Measurements from ENCODE around the gene OPRM1. TPM values are rescaled to one million over a fixed set of nuclear protein-coding genes. Genes with fewer than 3 reads are reported as not detected.

The OPRM1 gene
- total RNA-seq, 2 donors from 2014 or later = not detected

DNA sequence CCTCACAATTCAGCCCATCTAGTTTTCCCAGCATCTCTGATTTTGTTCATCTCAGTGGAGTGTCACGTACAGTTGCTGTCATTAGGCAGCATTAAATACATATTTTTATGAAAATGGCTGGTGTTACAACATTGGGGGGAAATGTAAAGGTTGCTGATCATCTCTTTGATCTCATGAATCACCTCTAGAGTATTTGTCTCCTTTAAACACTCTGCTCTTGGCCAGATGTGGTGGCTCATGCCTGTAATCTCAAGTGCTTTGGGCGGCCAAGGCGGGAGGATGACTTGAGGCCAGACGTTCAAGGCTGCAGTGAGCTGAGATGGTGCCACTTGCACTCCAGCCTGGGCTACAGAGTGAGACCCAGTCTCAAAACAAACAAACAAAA, 189.5 kb downstream of the OPRM1 start:
- DNase-seq (ENCODE audit: low spot score) (no peak), ATAC-seq (ENCODE audit: insufficient number of reproducible peaks, low FRiP score, low read depth) (no peak)
- Histone ChIP-seq H3K4me1 (ENCODE audit: control insufficient read depth in 1 of 2, low read depth in 2 of 2) (peaks cover 0 to 5% of the 10 kb centered on the region in 2 donors), H3K27me3 (replicated peaks; ENCODE audit: insufficient read depth) (no peaks in the 10 kb centered on the region), H3K9me3 (no peaks in the 10 kb centered on the region), H3K36me3 (no peaks in the 10 kb centered on the region), H3K4me3 (no peak overlapping the region), H3K27ac (no peak overlapping the region)
- TF ChIP-seq, protein P1, sequence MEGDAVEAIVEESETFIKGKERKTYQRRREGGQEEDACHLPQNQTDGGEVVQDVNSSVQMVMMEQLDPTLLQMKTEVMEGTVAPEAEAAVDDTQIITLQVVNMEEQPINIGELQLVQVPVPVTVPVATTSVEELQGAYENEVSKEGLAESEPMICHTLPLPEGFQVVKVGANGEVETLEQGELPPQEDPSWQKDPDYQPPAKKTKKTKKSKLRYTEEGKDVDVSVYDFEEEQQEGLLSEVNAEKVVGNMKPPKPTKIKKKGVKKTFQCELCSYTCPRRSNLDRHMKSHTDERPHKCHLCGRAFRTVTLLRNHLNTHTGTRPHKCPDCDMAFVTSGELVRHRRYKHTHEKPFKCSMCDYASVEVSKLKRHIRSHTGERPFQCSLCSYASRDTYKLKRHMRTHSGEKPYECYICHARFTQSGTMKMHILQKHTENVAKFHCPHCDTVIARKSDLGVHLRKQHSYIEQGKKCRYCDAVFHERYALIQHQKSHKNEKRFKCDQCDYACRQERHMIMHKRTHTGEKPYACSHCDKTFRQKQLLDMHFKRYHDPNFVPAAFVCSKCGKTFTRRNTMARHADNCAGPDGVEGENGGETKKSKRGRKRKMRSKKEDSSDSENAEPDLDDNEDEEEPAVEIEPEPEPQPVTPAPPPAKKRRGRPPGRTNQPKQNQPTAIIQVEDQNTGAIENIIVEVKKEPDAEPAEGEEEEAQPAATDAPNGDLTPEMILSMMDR (IDR thresholded peaks at IDR 0.05) = no peak

DNA sequence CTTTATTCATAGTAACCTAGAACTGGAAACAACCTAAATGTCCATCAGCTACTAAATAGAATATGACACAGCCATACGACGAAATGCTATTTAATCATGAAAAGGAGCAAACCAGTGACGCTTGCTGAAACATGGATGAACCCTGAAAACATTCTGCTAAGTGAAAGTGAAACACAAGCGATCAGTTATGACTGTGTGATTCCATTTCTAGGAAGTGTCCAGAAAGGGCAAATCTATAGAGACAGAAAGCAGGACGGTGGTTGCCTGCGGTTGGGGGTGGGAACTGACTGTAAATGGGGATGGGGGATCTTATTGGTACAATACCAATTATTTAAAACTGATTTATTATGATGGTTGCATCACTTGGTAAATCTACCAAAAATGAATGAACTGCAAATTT, 190.7 kb downstream of the OPRM1 start:
- no peak overlapping the region for H3K27ac ChIP-seq
- H3K4me1 ChIP-seq (ENCODE audit: control insufficient read depth in 1 of 2, low read depth in 2 of 2) = peaks cover 0 to 5% of the 10 kb centered on the region in 2 donors
- TF ChIP-seq, protein P1 (IDR thresholded peaks at IDR 0.05) = no peak
- DNase-seq (ENCODE audit: low spot score) = no peak
- H3K36me3 ChIP-seq = no peaks in the 10 kb centered on the region
- H3K27me3 ChIP-seq (replicated peaks; ENCODE audit: insufficient read depth) = no peaks in the 10 kb centered on the region
- ATAC-seq (ENCODE audit: insufficient number of reproducible peaks, low FRiP score, low read depth) = no peak
- no peak overlapping the region for H3K4me3 ChIP-seq
- H3K9me3 ChIP-seq = no peaks in the 10 kb centered on the region

DNA sequence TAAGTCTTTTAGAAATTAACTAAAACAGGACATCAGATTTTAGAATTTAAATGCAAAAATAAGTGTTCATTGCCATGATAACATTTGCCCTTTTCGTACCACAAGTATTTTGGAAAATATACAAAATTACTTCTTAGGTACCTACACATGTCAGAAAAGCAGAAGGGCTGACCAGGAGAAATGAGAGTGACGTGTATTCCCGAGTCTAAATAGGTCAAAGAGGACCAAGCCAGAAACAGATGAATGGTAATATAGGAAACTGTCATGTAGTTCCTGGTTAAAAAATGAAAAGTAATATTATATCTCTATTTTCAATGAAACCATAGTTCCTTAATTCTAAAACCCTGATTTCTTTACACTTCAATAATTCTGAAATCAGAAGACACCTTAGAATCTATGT, 191.4 kb downstream of the OPRM1 start:
- H3K27ac ChIP-seq = no peak overlapping the region
- H3K9me3 ChIP-seq = no peaks in the 10 kb centered on the region
- TF ChIP-seq, protein P1 (IDR thresholded peaks at IDR 0.05) = no peak
- DNase-seq (ENCODE audit: low spot score) (no peak), ATAC-seq (ENCODE audit: insufficient number of reproducible peaks, low FRiP score, low read depth) (no peak)
- H3K27me3 ChIP-seq (replicated peaks; ENCODE audit: insufficient read depth) = no peaks in the 10 kb centered on the region
- no peaks in the 10 kb centered on the region for H3K36me3 ChIP-seq
- peaks cover 0 to 5% of the 10 kb centered on the region in 2 donors for H3K4me1 ChIP-seq (ENCODE audit: control insufficient read depth in 1 of 2, low read depth in 2 of 2)
- H3K4me3 ChIP-seq = no peak overlapping the region

DNA sequence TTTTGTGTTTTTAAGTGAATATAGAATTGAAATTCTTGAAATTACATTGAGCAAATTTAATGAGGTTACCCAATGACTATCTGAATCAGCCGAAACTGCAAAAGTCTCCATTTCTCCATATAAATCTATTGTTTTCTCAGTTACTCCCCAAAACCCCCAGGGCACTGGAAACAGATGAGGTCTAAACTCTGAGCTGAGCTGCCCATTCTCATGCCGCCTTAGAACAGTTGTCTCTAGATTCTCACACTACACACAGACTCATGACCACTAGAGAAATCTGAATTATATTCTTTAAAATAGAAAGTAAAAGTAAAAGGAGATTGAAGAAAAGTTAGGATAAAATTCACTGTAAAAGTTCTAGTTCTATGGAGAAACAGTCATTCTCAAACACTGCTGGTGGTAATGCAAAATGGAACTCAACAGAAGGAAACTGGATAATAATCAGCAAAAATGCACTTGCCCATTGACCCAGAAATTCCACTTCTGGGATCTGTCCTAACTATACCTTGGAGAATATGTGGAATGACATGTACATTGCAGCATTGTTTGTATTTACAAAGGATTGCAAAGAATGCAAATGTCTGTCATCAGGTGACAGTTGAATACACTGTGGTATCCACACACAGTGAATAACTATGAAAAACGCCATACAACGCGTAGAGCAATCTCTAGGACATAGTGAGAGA, 192.0 kb downstream of the OPRM1 start:
- ATAC-seq (ENCODE audit: insufficient number of reproducible peaks, low FRiP score, low read depth) = no peak
- no peaks in the 10 kb centered on the region for H3K27me3 ChIP-seq (replicated peaks; ENCODE audit: insufficient read depth)
- no peak overlapping the region for H3K4me3 ChIP-seq
- no peaks in the 10 kb centered on the region for H3K36me3 ChIP-seq
- no peak overlapping the region for H3K27ac ChIP-seq
- TF ChIP-seq, protein P1 (IDR thresholded peaks at IDR 0.05) = no peak
- DNase-seq (ENCODE audit: low spot score) = no peak
- no peaks in the 10 kb centered on the region for H3K9me3 ChIP-seq
- peaks cover 0 to 5% of the 10 kb centered on the region in 2 donors for H3K4me1 ChIP-seq (ENCODE audit: control insufficient read depth in 1 of 2, low read depth in 2 of 2)

DNA sequence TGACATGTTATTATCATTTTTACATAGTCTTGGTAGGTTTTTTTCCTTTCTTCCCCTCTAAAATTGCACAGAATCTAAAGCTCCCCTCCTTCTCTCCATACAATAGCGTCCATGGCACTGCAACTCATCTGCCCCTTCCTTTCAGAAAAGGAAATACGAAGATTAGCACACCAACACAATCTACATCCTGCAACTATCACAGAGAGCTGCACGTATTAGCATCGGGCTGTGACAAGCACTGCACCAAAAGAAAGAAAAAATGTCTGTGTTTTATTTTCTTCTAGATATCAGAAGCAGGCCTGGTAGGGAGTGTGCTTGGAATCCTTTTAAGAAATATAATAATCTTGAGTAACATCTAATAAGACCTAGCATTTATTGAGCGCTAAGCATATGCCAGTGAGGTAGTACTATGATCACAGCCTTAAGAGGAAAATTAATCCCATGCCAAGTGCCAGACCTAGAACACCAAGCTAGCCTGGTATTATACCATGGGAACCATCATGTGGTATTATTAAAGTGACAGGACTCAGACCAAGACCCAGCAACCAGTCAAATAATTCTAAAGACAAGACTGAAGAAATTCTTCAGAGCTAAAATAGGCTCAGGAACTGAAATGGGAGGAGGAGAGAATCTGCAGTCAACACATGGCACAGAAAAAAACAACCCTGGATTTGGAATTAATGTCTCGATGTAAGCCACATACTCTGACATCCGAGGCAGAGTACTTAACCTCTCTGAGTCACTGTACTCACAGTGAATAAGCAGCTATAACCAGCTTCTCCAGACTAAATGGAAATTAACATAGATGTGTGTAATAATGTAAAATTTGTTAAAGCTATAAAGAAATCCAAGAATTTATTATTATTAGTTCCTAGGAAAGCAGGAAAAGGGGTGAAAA, 193.2 kb downstream of the OPRM1 start:
- DNase-seq (ENCODE audit: low spot score) (no peak), ATAC-seq (ENCODE audit: insufficient number of reproducible peaks, low FRiP score, low read depth) (no peak)
- H3K27me3 ChIP-seq (replicated peaks; ENCODE audit: insufficient read depth) = no peaks in the 10 kb centered on the region
- no peak overlapping the region for H3K4me3 ChIP-seq
- TF ChIP-seq, protein P1 (IDR thresholded peaks at IDR 0.05) = no peak
- no peaks in the 10 kb centered on the region for H3K9me3 ChIP-seq
- H3K4me1 ChIP-seq (ENCODE audit: control insufficient read depth in 1 of 2, low read depth in 2 of 2) = peaks cover 0 to 5% of the 10 kb centered on the region in 2 donors
- no peak overlapping the region for H3K27ac ChIP-seq
- no peaks in the 10 kb centered on the region for H3K36me3 ChIP-seq

All from thoracic aorta (tissue), 2 donors.